Measurements from ENCODE around the gene RFFL. TPM values are rescaled to one million over a fixed set of nuclear protein-coding genes. Genes with fewer than 3 reads are reported as not detected.
A peak's percentile ranks its signal among the peaks of the same experiment; 100 is the strongest.
"Not testable (repeated sequence)": the region's sequence is repeated elsewhere in the genome, so short reads cannot be mapped to it uniquely, and the experiment has no call there.

Gene RFFL
- 10.0 TPM for polyA plus RNA-seq (2012; ENCODE audit: insufficient read depth, insufficient read length)

DNA sequence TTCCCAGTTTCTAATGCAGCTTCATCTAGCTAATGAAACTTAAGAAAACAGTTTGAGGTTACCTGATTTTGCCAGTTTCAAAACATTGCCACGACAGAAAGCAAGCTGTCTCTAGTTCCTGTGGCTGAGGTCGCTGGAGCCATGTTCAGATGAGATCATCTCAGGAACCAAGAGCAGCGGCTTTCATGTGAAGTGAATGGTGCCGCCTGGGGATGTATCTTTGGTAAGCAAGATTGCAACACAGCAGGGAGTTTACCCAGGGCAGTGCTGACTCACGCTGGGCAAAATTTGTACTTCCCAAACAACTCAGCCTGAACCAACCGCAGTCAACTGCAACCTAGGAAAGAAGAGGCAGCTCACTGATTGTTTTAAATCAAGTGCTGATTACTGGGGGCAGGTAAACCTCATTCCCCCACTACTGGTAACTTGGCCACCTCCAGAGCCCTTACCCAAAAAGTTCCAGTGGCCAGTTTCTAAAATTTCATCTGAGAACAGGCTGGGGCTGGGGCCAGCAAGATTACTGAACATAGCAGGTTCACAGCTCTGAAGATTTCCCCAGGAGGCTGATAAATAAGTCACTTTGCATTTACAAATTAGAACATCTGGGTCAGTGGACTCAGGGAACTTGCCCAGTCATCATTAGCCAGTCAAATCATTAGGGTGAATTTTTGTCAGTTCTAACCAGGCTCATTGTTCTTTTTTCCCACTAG lies at the start of gene RFFL:
RFFL (minus strand) TSS at position 194 of the 710 bp plus-strand sequence. CDS start 37,154 bp downstream, outside the sequence.
- peak; percentile 91 for DNase-seq (ENCODE audit: low read depth, low spot score)
- peak within 1 kb of the TSS; percentile 17 for H3K4me3 ChIP-seq (ENCODE audit: low read length)

DNA sequence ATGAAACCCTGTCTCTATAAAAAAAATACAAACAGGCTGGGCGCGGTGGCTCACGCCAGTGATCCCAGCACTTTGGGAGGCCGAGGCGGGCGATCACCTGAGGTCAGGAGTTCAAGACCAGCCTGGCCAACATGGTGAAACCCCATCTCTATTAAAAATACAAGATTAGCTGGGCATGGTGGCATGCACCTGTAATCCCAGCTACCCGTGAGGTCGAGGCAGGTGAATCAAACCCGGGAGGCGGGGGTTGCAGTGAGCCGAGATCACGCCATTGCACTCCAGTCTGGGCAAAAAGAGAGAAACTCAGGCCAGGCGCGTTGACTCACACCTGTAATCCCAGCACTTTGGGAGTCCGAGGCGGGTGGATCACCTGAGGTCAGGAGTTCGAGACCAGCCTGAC lies 47.3 kb upstream of the RFFL start:
- not testable (repeated sequence) for DNase-seq (ENCODE audit: low read depth, low spot score); H3K4me3 ChIP-seq (ENCODE audit: low read length)

GRCh38 chr17:35104844-35105450 lies 41.4 kb upstream of the RFFL start:
- H3K4me3 ChIP-seq (ENCODE audit: low read length) = no peak overlapping the region
- DNase-seq (ENCODE audit: low read depth, low spot score) = no peak

- no peak overlapping the region for H3K4me3 ChIP-seq (ENCODE audit: low read length)
- no peak for DNase-seq (ENCODE audit: low read depth, low spot score)
Observed at GRCh38 chr17:35103271-35103670, 39.8 kb upstream of the RFFL start.

GRCh38 chr17:35101725-35102124 lies 38.2 kb upstream of the RFFL start:
- DNase-seq (ENCODE audit: low read depth, low spot score) = no peak
- no peak overlapping the region for H3K4me3 ChIP-seq (ENCODE audit: low read length)

DNA sequence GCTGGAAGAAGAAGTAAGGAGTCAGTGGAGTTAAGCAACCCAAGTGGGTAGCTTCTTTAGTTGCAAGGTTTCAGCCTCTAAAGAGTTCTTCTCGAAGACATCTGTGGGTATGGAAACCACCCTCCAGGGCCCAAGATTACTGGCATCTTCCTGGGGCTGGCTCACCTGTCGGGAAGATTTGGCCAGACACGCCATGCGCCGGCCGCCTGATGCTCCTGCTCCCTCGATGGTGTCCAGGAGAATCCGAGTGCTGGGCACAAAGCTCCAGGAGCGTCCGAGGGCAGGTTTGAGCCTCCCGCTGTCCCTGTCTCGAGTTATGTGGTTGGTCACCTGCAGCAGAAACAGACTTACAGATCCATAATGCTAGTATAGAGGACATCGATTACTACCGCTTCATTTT lies 37.5 kb upstream of the RFFL start:
- no peak overlapping the region for H3K4me3 ChIP-seq (ENCODE audit: low read length)
- DNase-seq (ENCODE audit: low read depth, low spot score) = no peak

GRCh38 chr17:35099908-35100307 lies 36.4 kb upstream of the RFFL start:
- no peak for DNase-seq (ENCODE audit: low read depth, low spot score)
- no peak overlapping the region for H3K4me3 ChIP-seq (ENCODE audit: low read length)

GRCh38 chr17:35097776-35098175 lies 34.3 kb upstream of the RFFL start:
- no peak overlapping the region for H3K4me3 ChIP-seq (ENCODE audit: low read length)
- no peak for DNase-seq (ENCODE audit: low read depth, low spot score)

GRCh38 chr17:35095741-35096140 lies 32.2 kb upstream of the RFFL start:
- DNase-seq (ENCODE audit: low read depth, low spot score) = no peak
- no peak overlapping the region for H3K4me3 ChIP-seq (ENCODE audit: low read length)

DNA sequence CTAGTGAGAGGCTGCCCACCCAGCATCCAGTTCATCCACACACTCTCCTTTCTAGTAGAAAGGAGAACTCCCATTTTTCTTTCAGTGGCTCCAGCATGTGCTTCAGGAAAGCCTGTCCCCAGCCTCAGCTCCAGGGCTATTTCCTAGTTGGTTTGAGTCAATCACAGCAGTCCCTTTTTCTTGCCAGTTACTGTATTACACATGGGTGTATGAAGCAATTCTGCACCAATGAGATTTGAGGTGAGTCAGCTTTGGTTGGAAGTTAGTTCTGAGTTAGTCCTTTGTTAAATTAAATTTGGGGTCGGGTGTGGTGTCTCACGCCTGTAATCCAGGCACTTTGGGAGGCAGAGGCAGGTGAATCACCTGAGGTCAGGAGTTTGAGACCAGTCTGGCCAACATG lies 31.4 kb upstream of the RFFL start:
- no peak for DNase-seq (ENCODE audit: low read depth, low spot score)
- no peak overlapping the region for H3K4me3 ChIP-seq (ENCODE audit: low read length)

DNA sequence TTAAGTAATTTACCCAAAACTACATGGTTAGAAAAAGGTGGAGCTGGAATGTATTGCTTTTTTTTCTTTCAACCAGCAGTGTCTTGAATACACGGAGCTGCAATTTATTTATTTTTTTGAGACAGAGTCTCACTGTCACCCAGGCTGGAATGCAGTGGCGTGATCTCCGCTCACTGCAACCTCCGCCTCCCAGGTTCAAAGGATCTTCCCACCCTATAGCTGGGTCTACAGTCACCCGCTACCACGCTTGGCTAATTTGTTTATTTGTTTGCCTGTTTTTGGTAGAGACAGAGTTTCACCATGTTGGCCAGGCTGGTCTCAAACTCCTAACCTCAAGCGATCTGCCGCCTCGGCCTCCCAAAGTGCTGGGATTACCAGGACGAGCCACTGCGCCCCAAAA lies 27.2 kb upstream of the RFFL start:
- DNase-seq (ENCODE audit: low read depth, low spot score); H3K4me3 ChIP-seq (ENCODE audit: low read length): not testable (repeated sequence)

DNA sequence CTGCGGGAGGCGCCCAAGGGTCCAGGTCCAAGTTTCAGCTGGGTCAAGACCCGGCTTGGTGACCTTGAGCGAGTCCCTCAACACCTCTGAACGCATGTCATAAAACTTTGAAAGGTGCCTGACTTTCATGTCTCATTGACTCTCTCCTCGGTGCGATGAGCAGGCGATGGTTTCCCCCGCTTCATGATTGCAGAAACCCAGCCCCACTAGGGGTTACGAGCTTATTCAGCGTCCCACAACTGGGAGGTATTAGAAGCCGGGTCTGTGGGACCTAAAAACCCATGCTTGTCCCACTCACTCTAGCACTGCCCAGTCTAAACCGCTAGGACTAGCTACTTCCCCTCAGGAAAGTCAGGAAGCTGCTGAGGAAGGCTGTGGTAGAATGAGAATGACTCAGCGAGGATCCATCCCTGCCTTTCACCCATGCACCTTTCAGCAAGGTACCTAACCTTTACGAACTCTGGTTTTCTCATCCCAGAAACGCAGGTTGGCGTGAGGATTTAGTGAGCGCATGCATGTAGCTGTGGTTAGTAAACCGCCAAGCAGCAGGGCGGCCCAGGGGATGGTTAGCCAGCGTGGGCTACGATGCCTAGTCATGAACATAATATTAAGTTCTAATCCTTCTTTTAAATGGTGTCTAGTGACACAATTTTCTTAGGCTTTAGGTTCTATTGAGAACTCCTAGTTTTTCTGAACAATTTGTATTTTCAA lies 26.2 kb upstream of the RFFL start:
- peak overlapping the region; percentile 54 for H3K4me3 ChIP-seq (ENCODE audit: low read length)
- peak; percentile 35 for DNase-seq (ENCODE audit: low read depth, low spot score)

GRCh38 chr17:35088881-35089585 lies 25.5 kb upstream of the RFFL start:
- peak overlapping the region; percentile 62 for H3K4me3 ChIP-seq (ENCODE audit: low read length)
- DNase-seq (ENCODE audit: low read depth, low spot score) = peak; percentile 60

- DNase-seq (ENCODE audit: low read depth, low spot score) = no peak
- H3K4me3 ChIP-seq (ENCODE audit: low read length) = peak overlapping the region; percentile 62
Observed at GRCh38 chr17:35088356-35088880, 24.9 kb upstream of the RFFL start.

DNA sequence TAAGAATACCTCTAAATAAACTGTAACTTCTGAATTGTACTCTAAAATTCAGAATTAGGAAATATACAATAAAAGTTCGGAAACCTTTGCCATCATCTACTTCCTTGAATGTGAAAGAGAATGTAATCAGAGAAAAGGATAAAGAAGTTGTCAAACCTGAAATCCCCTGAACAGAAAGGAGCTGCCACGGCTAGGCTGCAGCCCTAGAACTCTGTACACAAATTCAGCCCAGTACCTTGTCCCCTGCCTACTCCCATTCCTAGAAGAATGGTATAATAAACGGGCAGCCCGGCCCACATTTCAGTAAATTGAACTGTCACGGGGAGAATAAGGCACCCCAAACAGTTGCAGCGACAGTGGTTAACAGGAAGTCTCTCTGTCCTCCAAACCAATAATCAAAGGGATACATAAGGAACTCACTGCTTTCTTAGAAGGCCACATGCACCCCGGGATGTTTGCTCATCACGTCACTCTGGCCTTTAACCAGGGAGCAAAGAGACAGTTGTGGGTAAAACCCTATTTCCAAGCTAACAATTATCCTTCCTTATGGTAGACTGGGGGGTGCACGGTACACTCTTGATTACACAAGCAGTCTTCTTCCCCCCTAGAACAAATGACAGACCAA lies 24.3 kb upstream of the RFFL start:
- H3K4me3 ChIP-seq (ENCODE audit: low read length) = peak overlapping the region; percentile 62; the same call in 1 of the 2 replicates
- no peak for DNase-seq (ENCODE audit: low read depth, low spot score)

DNA sequence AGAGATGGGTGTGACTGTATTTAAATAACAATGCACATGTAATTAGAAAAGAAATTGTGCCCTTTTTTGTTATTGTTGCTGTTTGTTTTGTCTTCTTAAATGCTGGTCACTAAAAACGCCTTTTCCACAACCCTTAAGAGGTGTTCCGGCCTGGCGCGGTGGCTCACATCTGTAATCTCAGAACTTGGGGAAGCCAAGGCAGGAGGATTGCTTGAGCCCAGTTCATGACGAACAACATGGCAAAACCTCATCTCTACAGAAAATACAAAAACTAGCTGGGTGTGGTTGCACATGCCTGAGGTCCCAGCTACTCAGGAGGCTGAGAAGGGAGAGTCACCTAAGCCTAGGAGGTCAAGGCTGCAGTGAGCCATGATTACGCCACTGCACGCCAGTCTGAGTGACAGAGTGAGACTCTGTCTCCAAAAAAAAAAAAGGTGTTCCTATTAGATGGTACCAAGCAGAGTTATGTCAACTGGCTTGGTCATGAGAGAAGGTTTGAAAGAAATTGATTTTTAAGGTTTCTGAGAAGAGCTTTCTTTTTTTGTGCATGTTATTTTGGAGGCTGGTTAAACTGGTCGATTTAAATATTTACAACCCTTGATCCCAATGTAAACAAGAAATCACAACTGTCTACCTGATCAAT lies 23.5 kb upstream of the RFFL start:
- no peak for DNase-seq (ENCODE audit: low read depth, low spot score)
- no peak overlapping the region for H3K4me3 ChIP-seq (ENCODE audit: low read length)

- DNase-seq (ENCODE audit: low read depth, low spot score) = no peak
- H3K4me3 ChIP-seq (ENCODE audit: low read length) = no peak overlapping the region
Observed at GRCh38 chr17:35086164-35086563, 22.7 kb upstream of the RFFL start.

DNA sequence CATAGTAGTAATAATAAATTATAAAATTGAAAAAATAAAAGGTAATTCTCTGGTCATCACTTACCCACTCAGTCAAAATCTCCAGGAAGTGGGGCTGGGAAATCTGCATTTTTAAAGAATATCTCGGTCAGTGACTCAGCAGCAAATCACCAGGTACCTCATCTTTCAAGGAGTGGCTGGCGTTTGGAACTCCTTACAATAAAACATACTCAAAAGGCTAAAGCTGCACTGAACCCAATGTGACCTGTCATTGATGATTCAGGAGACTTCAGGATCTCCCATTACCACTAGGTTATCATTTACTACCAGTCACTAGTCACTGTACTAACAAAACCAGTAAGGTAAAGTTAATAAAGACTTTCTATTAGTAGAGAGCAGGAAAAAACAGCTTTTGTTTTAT lies 21.5 kb upstream of the RFFL start:
- DNase-seq (ENCODE audit: low read depth, low spot score) = no peak
- no peak overlapping the region for H3K4me3 ChIP-seq (ENCODE audit: low read length)

DNA sequence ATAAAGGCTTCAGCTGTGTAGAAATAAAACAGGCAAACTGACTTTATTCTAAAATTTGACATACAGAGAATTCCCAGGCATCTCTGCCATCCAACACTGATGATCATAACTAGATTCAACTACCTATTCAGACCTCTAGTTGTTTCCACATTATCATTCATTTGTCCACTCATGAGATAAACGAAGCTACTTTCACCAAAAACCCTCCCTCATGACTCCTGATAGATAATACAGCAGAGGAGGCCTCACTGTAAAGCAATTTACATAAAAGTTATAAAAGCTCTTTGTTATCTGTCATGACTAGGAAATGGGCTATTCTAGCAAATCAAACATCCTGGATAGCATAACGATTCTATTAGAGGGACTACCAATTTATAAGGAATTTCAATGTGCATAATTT lies 19.6 kb upstream of the RFFL start:
- no peak for DNase-seq (ENCODE audit: low read depth, low spot score)
- H3K4me3 ChIP-seq (ENCODE audit: low read length) = no peak overlapping the region

Data from Jurkat, Clone E6-1 (cell line).